DOHH2 (cell line): ENCODE data around the gene RACGAP1.
A peak's percentile ranks its signal among the peaks of the same experiment; 100 is the strongest.

Experiments
- H3F3A ChIP-seq: fragments of 200-600 bp; sonication (generic), shearing (Covaris generic); 2 replicates; pipeline ENCODE4 v1.6.0; 2016; ENCODE audit warnings: antibody characterized with exemption, mild to moderate bottlenecking; ENCODE audit not compliant: control insufficient read depth, insufficient read depth
- H3K27ac ChIP-seq: fragments of 200-600 bp; sonication (generic); 2 replicates; pipeline ENCODE4 v1.5.1; 2014; ENCODE audit warnings: low read depth, mild to moderate bottlenecking, low read length, moderate library complexity
- H3K27me3 ChIP-seq: fragments of 200-600 bp; sonication (generic); 2 replicates; pipeline ENCODE4 v1.6.1; 2014; ENCODE audit warnings: mild to moderate bottlenecking, low read length, mixed read lengths; ENCODE audit not compliant: control insufficient read depth
- H3K36me3 ChIP-seq: fragments of 200-600 bp; sonication (generic); 2 replicates; pipeline ENCODE4 v1.6.1; 2014; ENCODE audit warnings: mild to moderate bottlenecking, low read length, moderate library complexity, mixed read lengths; ENCODE audit not compliant: control insufficient read depth
- H3K4me1 ChIP-seq: fragments of 200-600 bp; sonication (generic); 2 replicates; pipeline ENCODE4 v1.6.1; 2014; ENCODE audit warnings: mild to moderate bottlenecking, low read length, mixed read lengths; ENCODE audit not compliant: control insufficient read depth
- H3K4me2 ChIP-seq: fragments of 200-600 bp; sonication (generic); 2 replicates; pipeline ENCODE4 v1.6.0; 2014; ENCODE audit warnings: mild to moderate bottlenecking, low read length, moderate library complexity
- H3K4me3 ChIP-seq: fragments of 200-600 bp; sonication (generic); 2 replicates; pipeline ENCODE4 v1.5.1; 2014; ENCODE audit warnings: mild to moderate bottlenecking, low read length, mixed read lengths
- H3K79me2 ChIP-seq: fragments of 200-600 bp; sonication (generic); 2 replicates; pipeline ENCODE4 v1.6.1; 2014; ENCODE audit warnings: mild to moderate bottlenecking, low read length, mixed read lengths; ENCODE audit not compliant: control insufficient read depth
- H3K9me2 ChIP-seq: fragments of 200-600 bp; sonication (generic); replicated peaks from 2 replicates; pipeline ENCODE4 v1.6.1; 2014; ENCODE audit warnings: mild to moderate bottlenecking, low read length, mixed read lengths; ENCODE audit not compliant: control insufficient read depth
- H3K9me3 ChIP-seq: fragments of 200-600 bp; sonication (generic); 2 replicates; pipeline ENCODE4 v1.6.1; 2014; ENCODE audit warnings: antibody characterized with exemption, low read length, mixed read lengths; ENCODE audit not compliant: control insufficient read depth, insufficient read depth
- H4K20me1 ChIP-seq: fragments of 200-600 bp; sonication (generic); 2 replicates; pipeline ENCODE4 v1.6.0; 2014; ENCODE audit warnings: low read depth, mild to moderate bottlenecking, antibody characterized with exemption, low read length, moderate library complexity; ENCODE audit not compliant: control insufficient read depth, insufficient read depth
- EZH2phosphoT487 ChIP-seq: fragments of 200-600 bp; sonication (generic); IDR thresholded peaks from 2 replicates; pipeline ENCODE4 v1.6.1; 2017; ENCODE audit warnings: borderline replicate concordance, mild to moderate bottlenecking, antibody characterized with exemption, low read length, moderate library complexity, mixed read lengths
- TF ChIP-seq, protein P1 (sequence below): fragments of 200-600 bp; sonication (generic); IDR thresholded peaks from one replicate; pipeline ENCODE4 v1.5.1; 2014; ENCODE audit warnings: antibody characterized with exemption, mild to moderate bottlenecking, low read depth, low read length; ENCODE audit not compliant: poor library complexity, severe bottlenecking

Gene RACGAP1

DNA sequence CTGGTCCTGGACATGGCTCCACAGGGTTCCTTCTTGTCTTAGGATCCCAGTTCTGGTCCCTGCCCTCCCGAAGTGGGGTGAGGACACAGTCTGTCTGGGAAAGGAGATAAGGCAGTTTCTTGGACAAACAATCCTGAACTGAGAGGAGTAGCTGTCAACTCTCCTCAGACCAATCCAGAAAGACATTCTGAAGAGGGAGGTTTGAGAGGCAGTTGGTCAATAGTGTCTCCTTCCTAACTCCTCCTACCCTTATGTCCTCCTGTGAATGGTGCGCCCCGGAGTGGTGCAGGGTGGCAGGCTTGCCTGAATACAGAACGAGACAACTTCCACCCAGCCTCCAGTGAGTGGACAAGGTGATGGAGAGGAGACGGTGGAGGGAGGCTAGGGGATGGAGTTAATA lies 16.7 kb upstream of the RACGAP1 start:
- no peaks in the 10 kb centered on the region for H4K20me1 ChIP-seq
- no peaks in the 10 kb centered on the region for H3K79me2 ChIP-seq
- no peak overlapping the region for H3K4me3 ChIP-seq
- no peak overlapping the region for H3K4me2 ChIP-seq
- H3K27me3 ChIP-seq: peaks cover 6% of the 10 kb centered on the region; the same call in 1 of the 2 replicates
- no peaks in the 10 kb centered on the region for H3K4me1 ChIP-seq
- H3K9me2 ChIP-seq: no peaks in the 10 kb centered on the region
- H3K36me3 ChIP-seq: no peaks in the 10 kb centered on the region
- no peak overlapping the region for H3K27ac ChIP-seq
- TF ChIP-seq, protein P1, sequence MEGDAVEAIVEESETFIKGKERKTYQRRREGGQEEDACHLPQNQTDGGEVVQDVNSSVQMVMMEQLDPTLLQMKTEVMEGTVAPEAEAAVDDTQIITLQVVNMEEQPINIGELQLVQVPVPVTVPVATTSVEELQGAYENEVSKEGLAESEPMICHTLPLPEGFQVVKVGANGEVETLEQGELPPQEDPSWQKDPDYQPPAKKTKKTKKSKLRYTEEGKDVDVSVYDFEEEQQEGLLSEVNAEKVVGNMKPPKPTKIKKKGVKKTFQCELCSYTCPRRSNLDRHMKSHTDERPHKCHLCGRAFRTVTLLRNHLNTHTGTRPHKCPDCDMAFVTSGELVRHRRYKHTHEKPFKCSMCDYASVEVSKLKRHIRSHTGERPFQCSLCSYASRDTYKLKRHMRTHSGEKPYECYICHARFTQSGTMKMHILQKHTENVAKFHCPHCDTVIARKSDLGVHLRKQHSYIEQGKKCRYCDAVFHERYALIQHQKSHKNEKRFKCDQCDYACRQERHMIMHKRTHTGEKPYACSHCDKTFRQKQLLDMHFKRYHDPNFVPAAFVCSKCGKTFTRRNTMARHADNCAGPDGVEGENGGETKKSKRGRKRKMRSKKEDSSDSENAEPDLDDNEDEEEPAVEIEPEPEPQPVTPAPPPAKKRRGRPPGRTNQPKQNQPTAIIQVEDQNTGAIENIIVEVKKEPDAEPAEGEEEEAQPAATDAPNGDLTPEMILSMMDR: no peak
- no peak for TF ChIP-seq EZH2phosphoT487
- H3F3A ChIP-seq: no peaks in the 10 kb centered on the region
- H3K9me3 ChIP-seq: no peaks in the 10 kb centered on the region

DNA sequence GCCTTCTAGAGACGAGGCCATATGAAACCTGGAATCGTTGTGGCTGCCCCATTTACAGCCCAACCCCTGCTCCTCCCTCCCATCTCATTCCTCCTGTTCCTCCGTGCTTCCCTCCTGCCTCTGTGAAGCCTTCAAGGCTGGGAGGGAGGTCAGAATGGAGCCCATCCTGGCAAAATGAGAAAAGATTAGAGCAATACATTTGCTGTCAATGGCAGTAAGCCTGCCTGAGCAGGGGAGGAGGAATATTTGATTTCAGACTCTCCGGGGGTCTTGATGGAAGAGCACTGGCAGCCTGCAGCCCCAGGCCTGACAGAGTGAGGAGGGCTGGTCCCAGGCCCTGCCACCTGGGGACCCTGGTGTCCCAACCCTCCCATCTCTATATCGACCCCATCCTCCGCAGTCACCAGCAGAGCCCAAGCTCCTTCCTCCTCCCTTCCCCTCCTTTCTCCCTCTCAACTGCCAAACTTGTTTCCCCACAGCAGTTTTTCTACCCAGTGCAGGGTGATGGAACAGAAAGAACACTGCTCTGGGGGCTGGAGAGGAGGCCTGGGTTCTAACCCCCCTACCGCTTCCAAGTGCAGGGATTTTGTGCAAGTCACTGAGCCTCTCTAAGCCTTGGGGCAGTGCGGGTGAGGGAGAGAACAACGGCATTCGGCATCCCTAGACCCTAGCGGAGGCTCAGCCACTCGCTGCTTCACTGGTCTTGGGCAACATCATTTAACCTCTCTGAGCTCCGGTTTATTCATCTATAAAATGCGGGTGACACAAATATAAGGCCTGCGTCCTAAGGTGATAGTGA lies 16.0 kb upstream of the RACGAP1 start:
- no peak for TF ChIP-seq EZH2phosphoT487
- TF ChIP-seq, protein P1: no peak
- Histone ChIP-seq H3K4me1 (no peaks in the 10 kb centered on the region), H3K4me3 (no peak overlapping the region), H4K20me1 (no peaks in the 10 kb centered on the region), H3K27ac (no peak overlapping the region), H3K79me2 (no peaks in the 10 kb centered on the region), H3K36me3 (no peaks in the 10 kb centered on the region), H3K27me3 (peaks cover 6% of the 10 kb centered on the region; the same call in 1 of the 2 replicates), H3F3A (no peaks in the 10 kb centered on the region), H3K9me3 (no peaks in the 10 kb centered on the region), H3K4me2 (no peak overlapping the region), H3K9me2 (no peaks in the 10 kb centered on the region)

DNA sequence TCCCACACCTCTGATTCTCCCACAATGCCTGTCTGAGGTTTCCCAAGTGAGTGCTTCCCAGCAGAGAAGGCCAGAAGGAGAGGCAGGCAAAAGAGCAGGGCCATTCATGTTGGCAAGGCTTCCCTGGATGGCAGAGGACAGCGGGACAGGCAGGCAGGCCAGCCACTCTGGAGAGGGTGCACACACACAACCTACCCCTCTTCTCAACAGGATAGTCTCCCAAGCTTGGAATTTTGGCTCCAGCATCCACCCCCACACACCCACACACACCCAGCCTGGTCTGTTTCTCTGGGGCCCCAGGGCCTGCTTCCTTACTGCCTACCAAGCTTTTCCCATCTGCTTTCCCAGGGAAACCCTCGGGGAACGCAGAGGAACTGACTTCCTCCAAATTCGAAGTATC lies 15.4 kb upstream of the RACGAP1 start:
- H3K4me1 ChIP-seq: no peaks in the 10 kb centered on the region
- no peak overlapping the region for H3K4me2 ChIP-seq
- H3K79me2 ChIP-seq: no peaks in the 10 kb centered on the region
- no peaks in the 10 kb centered on the region for H3K9me3 ChIP-seq
- H3K27me3 ChIP-seq: peaks cover 6% of the 10 kb centered on the region; the same call in 1 of the 2 replicates
- no peaks in the 10 kb centered on the region for H3K9me2 ChIP-seq
- H4K20me1 ChIP-seq: no peaks in the 10 kb centered on the region
- TF ChIP-seq EZH2phosphoT487: no peak
- H3K27ac ChIP-seq: no peak overlapping the region
- no peak overlapping the region for H3K4me3 ChIP-seq
- no peaks in the 10 kb centered on the region for H3K36me3 ChIP-seq
- H3F3A ChIP-seq: no peaks in the 10 kb centered on the region

DNA sequence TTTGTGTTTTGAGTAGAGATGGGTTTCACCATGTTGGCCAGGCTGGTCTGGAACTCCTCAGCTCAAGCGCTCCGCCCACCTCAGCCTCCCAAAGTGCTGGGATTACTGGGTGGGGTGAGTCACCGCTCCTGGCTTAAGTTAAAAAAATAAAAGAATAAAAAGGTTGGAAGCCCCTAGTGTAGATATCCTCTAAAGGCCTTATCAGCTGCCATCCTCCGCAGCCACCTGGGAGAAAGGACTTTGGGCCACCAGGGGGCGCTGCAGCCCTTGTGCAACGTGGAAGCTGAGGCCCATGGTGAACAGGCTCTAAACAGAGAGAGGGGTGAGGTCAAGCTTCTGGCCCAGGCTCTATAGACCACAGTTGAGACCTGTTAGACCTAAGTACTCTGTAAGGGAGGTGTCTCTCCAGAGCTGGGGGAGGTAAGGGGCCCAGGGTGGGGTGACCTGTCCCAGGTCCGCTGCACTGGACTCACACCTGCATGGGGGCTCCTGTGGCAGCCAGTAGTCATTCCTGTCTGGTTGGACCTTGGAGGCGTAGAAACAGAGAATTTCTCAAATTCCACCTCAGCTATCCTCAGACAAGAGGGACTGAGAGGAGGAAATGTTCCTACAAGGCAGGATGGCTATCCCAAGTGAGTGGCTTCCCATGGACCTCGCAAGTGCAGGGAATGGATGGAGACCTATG lies 14.0 kb upstream of the RACGAP1 start:
- TF ChIP-seq EZH2phosphoT487: no peak
- TF ChIP-seq, protein P1: peak; percentile 88
- Histone ChIP-seq H3K4me2 (no peak overlapping the region), H3K9me3 (no peaks in the 10 kb centered on the region), H4K20me1 (no peaks in the 10 kb centered on the region), H3K4me1 (no peaks in the 10 kb centered on the region), H3F3A (peaks cover 2% of the 10 kb centered on the region; the same call in 1 of the 2 replicates), H3K4me3 (no peak overlapping the region), H3K27ac (no peak overlapping the region), H3K27me3 (peaks cover 6% of the 10 kb centered on the region; the same call in 1 of the 2 replicates), H3K36me3 (no peaks in the 10 kb centered on the region), H3K9me2 (no peaks in the 10 kb centered on the region), H3K79me2 (no peaks in the 10 kb centered on the region)
